HCT116 (cell line): ENCODE data around the gene ALKBH2.

Experiments used
- CEBPB ChIP-seq: IDR thresholded peaks from 2 replicates; pipeline ENCODE4 v1.6.1; 2012; ENCODE audit warnings: low read depth
- POLR2AphosphoS5 ChIP-seq: IDR thresholded peaks from 2 replicates; pipeline ENCODE4 v1.6.1; 2011; ENCODE audit warnings: mild to moderate bottlenecking, low read depth, low read length, moderate library complexity
- TF ChIP-seq, protein P1 (sequence below), 3 experiments: fragments of 200-600 bp in 1 of 3; sonication (generic) in 1 of 3; IDR thresholded peaks in 2 of 3; conservative IDR thresholded peaks in 1 of 3; 2 replicates each; pipeline ENCODE4 v1.5.1; 2012 to 2017; ENCODE audit warnings: low read depth in 2 of 3, low read length in 2 of 3, antibody characterized with exemption in 1 of 3, borderline replicate concordance in 1 of 3, control low read depth in 1 of 3, mild to moderate bottlenecking in 1 of 3, mixed read lengths in 1 of 3, mixed run types in 1 of 3, moderate library complexity in 1 of 3; ENCODE audit not compliant: insufficient read depth in 1 of 3

DNA sequence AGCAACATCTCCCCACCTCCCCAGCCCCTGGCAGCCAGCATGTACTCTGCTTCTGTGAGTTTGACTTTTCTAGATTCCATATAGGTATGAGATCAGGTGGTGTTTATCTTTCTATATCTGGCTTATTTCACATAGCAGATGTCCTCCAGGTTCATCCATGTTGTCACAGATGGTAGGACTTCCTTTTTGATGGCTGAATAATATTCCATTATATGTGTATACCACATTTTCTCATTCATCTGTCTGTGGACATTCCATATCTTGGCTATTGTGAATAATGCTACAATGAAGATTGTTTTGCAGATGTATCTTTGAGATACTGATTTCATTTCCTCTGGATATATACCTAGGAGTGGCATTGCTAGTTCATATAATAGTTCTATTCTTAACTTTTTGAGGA lies 18.4 kb downstream of the ALKBH2 start:
- TF ChIP-seq, protein P1, sequence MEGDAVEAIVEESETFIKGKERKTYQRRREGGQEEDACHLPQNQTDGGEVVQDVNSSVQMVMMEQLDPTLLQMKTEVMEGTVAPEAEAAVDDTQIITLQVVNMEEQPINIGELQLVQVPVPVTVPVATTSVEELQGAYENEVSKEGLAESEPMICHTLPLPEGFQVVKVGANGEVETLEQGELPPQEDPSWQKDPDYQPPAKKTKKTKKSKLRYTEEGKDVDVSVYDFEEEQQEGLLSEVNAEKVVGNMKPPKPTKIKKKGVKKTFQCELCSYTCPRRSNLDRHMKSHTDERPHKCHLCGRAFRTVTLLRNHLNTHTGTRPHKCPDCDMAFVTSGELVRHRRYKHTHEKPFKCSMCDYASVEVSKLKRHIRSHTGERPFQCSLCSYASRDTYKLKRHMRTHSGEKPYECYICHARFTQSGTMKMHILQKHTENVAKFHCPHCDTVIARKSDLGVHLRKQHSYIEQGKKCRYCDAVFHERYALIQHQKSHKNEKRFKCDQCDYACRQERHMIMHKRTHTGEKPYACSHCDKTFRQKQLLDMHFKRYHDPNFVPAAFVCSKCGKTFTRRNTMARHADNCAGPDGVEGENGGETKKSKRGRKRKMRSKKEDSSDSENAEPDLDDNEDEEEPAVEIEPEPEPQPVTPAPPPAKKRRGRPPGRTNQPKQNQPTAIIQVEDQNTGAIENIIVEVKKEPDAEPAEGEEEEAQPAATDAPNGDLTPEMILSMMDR (IDR thresholded peaks at IDR 0.05 in 2 of 3, conservative IDR thresholded peaks at IDR 0.05 in 1 of 3; ENCODE audit: borderline replicate concordance in 1 of 3, insufficient read depth in 1 of 3, low read depth in 2 of 3, low read length in 2 of 3): no peak
- no peak for TF ChIP-seq CEBPB
- TF ChIP-seq POLR2AphosphoS5: no peak
